ENCODE data around the gene CT47C1. TPM values are rescaled to one million over a fixed set of nuclear protein-coding genes. Genes with fewer than 3 reads are reported as not detected.

CT47C1 gene
- polyA plus RNA-seq, 2 of the 4 experiments (the other 2 are of a cell fraction): not detected

GRCh38 chrX:119101168-119101567, 28.4 kb downstream of the CT47C1 start:
- H3K4me1 ChIP-seq: no peaks in the 10 kb centered on the region
- H3K27ac ChIP-seq: no peak overlapping the region
- no peak overlapping the region for H3K4me2 ChIP-seq
- FAIRE-seq (no peak), DNase-seq (ENCODE audit: low read depth in 1 of 2, low spot score in 1 of 2) (no peak), ATAC-seq (no peak)
- H3K4me3 ChIP-seq: no peak overlapping the region
- CTCF ChIA-PET: interaction anchor here (4.2 kb wide), 1 partner anchor 18 kb away, joined by 19 read pairs; no protein-coding TSS in a partner anchor
- TF ChIP-seq CBX2 (IDR thresholded peaks at IDR 0.05; ENCODE audit: borderline replicate concordance, low read depth) (no peak), MYC (IDR thresholded peaks at IDR 0.05; ENCODE audit: borderline replicate concordance, low read length) (no peak), PBX3 (IDR thresholded peaks at IDR 0.05) (no peak), BHLHE40 (IDR thresholded peaks at IDR 0.05; ENCODE audit: low read depth, low read length) (no peak), NFE2L2 (conservative IDR thresholded peaks at IDR 0.05; ENCODE audit: low read length) (no peak), MAZ (IDR thresholded peaks at IDR 0.05; ENCODE audit: borderline replicate concordance, low read depth, low read length) (no peak), RNF2 (IDR thresholded peaks at IDR 0.05; ENCODE audit: borderline replicate concordance, low read depth) (no peak), ZSCAN20 (CRISPR knock-in tag; IDR thresholded peaks at IDR 0.05) (no peak)
- no peaks in the 10 kb centered on the region for H3K9me3 ChIP-seq
- POLR2A ChIA-PET: no interaction called here
- WGBS (ENCODE audit: missing lambda C conversion rate): 9% methylated on average over 1 of the region's 1 CpG

GRCh38 chrX:119105826-119106225, 33.0 kb downstream of the CT47C1 start:
- ATAC-seq (no peak), DNase-seq (ENCODE audit: low read depth in 1 of 2, low spot score in 1 of 2) (no peak), FAIRE-seq (no peak)
- H3K4me3 ChIP-seq: no peak overlapping the region
- ChIA-PET CTCF (interaction anchor here (3.1 kb wide), 1 partner anchor 13 kb away, joined by 13 read pairs; no protein-coding TSS in a partner anchor), POLR2A (no interaction called here)
- H3K4me2 ChIP-seq: no peak overlapping the region
- H3K9me3 ChIP-seq: no peaks in the 10 kb centered on the region
- no peaks in the 10 kb centered on the region for H3K4me1 ChIP-seq
- TF ChIP-seq NFE2L2 (conservative IDR thresholded peaks at IDR 0.05; ENCODE audit: low read length): no peak
- TF ChIP-seq POLR2AphosphoS2 (conservative IDR thresholded peaks at IDR 0.05; ENCODE audit: low read length): no peak
- TF ChIP-seq EHF (CRISPR knock-in tag; IDR thresholded peaks at IDR 0.05): no peak
- TF ChIP-seq TP53 (CRISPR knock-in tag; IDR thresholded peaks at IDR 0.05): no peak
- TF ChIP-seq, protein P1, sequence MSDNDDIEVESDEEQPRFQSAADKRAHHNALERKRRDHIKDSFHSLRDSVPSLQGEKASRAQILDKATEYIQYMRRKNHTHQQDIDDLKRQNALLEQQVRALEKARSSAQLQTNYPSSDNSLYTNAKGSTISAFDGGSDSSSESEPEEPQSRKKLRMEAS (IDR thresholded peaks at IDR 0.05): no peak
- TF ChIP-seq, protein P2, sequence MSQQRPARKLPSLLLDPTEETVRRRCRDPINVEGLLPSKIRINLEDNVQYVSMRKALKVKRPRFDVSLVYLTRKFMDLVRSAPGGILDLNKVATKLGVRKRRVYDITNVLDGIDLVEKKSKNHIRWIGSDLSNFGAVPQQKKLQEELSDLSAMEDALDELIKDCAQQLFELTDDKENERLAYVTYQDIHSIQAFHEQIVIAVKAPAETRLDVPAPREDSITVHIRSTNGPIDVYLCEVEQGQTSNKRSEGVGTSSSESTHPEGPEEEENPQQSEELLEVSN (IDR thresholded peaks at IDR 0.05; ENCODE audit: borderline replicate concordance, low read depth): no peak
- no peak for TF ChIP-seq KDM1A (IDR thresholded peaks at IDR 0.05; ENCODE audit: low read depth)
- no peak for TF ChIP-seq SMC3 (IDR thresholded peaks at IDR 0.05)
- TF ChIP-seq GATA3 (IDR thresholded peaks at IDR 0.05; ENCODE audit: borderline replicate concordance): no peak
- no peak overlapping the region for H3K27ac ChIP-seq

DNA sequence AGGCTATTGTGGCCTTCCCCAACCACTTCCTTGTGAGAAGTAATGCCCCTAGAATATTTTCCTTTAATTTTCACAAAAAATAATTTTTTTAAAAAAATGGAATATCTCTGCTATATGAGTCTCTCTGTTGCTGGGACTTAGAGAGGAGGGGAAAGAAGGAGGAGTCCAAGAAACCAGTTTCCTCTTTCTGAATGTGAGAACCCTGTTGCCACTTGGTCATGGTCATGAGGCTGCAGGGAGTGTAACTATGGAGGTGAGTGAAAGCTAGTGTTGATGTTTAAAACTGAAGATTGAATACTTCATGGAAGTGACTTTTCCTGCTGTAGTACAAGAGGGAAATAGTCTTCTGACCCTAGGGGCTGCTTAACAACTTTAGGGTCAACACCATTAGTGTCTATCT, 34.4 kb downstream of the CT47C1 start:
- ATAC-seq (no peak), DNase-seq (ENCODE audit: low read depth in 1 of 2, low spot score in 1 of 2) (no peak), FAIRE-seq (no peak)
- ChIA-PET CTCF (interaction anchor here (1.2 to 3.1 kb wide), 2 partner anchors 10 to 11 kb away, joined by 3 to 13 read pairs; no protein-coding TSS in a partner anchor), POLR2A (no interaction called here)
- Histone ChIP-seq H3K27ac (no peak overlapping the region), H3K4me1 (no peaks in the 10 kb centered on the region), H3K4me2 (no peak overlapping the region), H3K9me3 (no peaks in the 10 kb centered on the region), H3K4me3 (no peak overlapping the region)
- TF ChIP-seq ZNF302 (CRISPR knock-in tag; IDR thresholded peaks at IDR 0.05): no peak
- no peak for TF ChIP-seq KDM5A (IDR thresholded peaks at IDR 0.05)
- no peak for TF ChIP-seq CBX2 (IDR thresholded peaks at IDR 0.05; ENCODE audit: borderline replicate concordance, low read depth)
- no peak for TF ChIP-seq MYC (IDR thresholded peaks at IDR 0.05; ENCODE audit: borderline replicate concordance, low read length)
- TF ChIP-seq HOXB13 (CRISPR knock-in tag; IDR thresholded peaks at IDR 0.05; ENCODE audit: low read depth): no peak
- TF ChIP-seq, protein P2 (IDR thresholded peaks at IDR 0.05; ENCODE audit: borderline replicate concordance, low read depth): no peak
- TF ChIP-seq CBX8 (IDR thresholded peaks at IDR 0.05): no peak
- no peak for TF ChIP-seq RAD21 (conservative IDR thresholded peaks at IDR 0.05 in 1 of 2, IDR thresholded peaks at IDR 0.05 in 1 of 2)
- TF ChIP-seq CHD4 (IDR thresholded peaks at IDR 0.05; ENCODE audit: borderline replicate concordance): no peak
- TF ChIP-seq ELK1 (IDR thresholded peaks at IDR 0.05; ENCODE audit: low read depth, low read length): no peak

All from A549 (cell line).